ENCODE results near the gene NCBP1. TPM values are rescaled to one million over a fixed set of nuclear protein-coding genes. Genes with fewer than 3 reads are reported as not detected.

NCBP1 gene
- total and polyA plus RNA-seq, 9 of the 15 experiments (the other 6 are each of a cell fraction or from before 2014, with no cell fraction given): 29.4 to 69.7 (median 57.5) TPM

GRCh38 chr9:97696803-97697601 is 63.4 kb downstream of the NCBP1 start, which contains the start of gene XPA (continued):
- no peak for TF ChIP-seq STAG1 (CRISPR knock-in tag; IDR thresholded peaks at IDR 0.05; ENCODE audit: borderline replicate concordance)
- TF ChIP-seq ZNF133 (CRISPR knock-in tag; IDR thresholded peaks at IDR 0.05): no peak
- TF ChIP-seq ELF4 (CRISPR knock-in tag; IDR thresholded peaks at IDR 0.05): no peak
- 0 out of 2 replicates have a peak, but pooled peaks have one; percentile 10 for TF ChIP-seq BCOR (IDR thresholded peaks at IDR 0.05)
- peak; percentile 97 for TF ChIP-seq POLR2G (IDR thresholded peaks at IDR 0.05; ENCODE audit: low read depth, low read length)
- TF ChIP-seq UBTF (IDR thresholded peaks at IDR 0.05; ENCODE audit: borderline replicate concordance in 1 of 2, low read depth in 2 of 2, low read length in 2 of 2): peak; percentile 47 to 48; a peak in 2 of 4 replicates
- no peak for TF ChIP-seq ZNF253 (CRISPR knock-in tag; conservative IDR thresholded peaks at IDR 0.05)
- 0 out of 2 replicates have a peak, but pooled peaks have one; percentile 55 for TF ChIP-seq ZNF583 (CRISPR knock-in tag; IDR thresholded peaks at IDR 0.05)
- TF ChIP-seq MEF2D (tag; conservative IDR thresholded peaks at IDR 0.05; ENCODE audit: low read depth): no peak
- TF ChIP-seq ZFX (CRISPR knock-in tag; IDR thresholded peaks at IDR 0.05): peak; percentile 98
- TF ChIP-seq ZNF609 (CRISPR knock-in tag; IDR thresholded peaks at IDR 0.05; ENCODE audit: borderline replicate concordance): no peak
- TF ChIP-seq CBX3 (IDR thresholded peaks at IDR 0.05; ENCODE audit: borderline replicate concordance in 1 of 2, low read length in 2 of 2): no peak
- TF ChIP-seq FOXP4 (CRISPR knock-in tag; IDR thresholded peaks at IDR 0.05; ENCODE audit: borderline replicate concordance): peak; percentile 42; the same call in 1 of the 2 replicates
- TF ChIP-seq ATF7 (IDR thresholded peaks at IDR 0.05): peak; percentile 58; the same call in 1 of the 2 replicates
- TF ChIP-seq SMARCA5 (IDR thresholded peaks at IDR 0.05): no peak
- no peak for TF ChIP-seq KLF16 (IDR thresholded peaks at IDR 0.05)
